Retinal pigment epithelial cell (primary cell): ENCODE data around the gene YBX1.
A peak's percentile ranks its signal among the peaks of the same experiment; 100 is the strongest.

Experiments used
- DNase-seq: peaks from one replicate; pipeline ENCODE4 v3.0.0-alpha.2; 2010; ENCODE audit warnings: low read depth
- H3K4me3 ChIP-seq: 2 replicates; pipeline ENCODE4 v1.5.1; 2011; ENCODE audit warnings: mild to moderate bottlenecking, low read length, control low read depth, moderate library complexity
- TF ChIP-seq, protein P1 (sequence below): conservative IDR thresholded peaks from 2 replicates; pipeline ENCODE4 v1.5.1; 2011; ENCODE audit warnings: low read depth, low read length, control low read depth, inconsistent platforms

YBX1 gene

DNA sequence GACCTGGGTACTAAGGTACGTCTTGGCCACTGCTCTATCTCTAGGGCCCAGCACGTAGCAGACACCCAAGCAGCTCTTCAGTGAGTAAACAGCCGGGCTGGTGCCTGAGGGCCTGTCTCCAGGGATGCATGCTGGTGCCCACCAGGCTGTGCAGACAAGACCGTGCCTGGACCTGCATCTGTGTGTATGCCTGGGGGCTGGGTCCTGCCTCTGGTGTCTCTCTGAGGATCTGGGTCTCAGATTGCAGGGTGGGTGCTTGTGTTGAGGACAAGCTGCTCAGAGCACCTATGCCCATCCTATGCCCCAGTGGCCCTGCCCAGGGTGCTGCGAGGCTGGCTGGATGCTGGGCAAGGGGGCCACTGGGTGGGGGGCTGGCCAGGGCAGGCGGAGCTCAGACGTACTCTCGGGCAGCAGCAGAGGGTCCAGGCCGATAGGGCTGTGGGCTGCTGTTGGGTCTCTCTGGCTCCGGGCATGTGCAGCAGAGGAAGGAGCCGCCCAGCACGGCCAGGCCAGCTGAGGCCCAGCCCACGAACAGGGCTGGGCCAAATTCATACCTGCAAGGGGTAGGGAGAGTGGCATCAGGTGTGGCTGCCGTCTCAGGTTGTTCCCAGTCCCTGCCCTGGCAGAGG, 53.4 kb downstream of the YBX1 start:
- no peak overlapping the region for H3K4me3 ChIP-seq
- DNase-seq: no peak
- TF ChIP-seq, protein P1, sequence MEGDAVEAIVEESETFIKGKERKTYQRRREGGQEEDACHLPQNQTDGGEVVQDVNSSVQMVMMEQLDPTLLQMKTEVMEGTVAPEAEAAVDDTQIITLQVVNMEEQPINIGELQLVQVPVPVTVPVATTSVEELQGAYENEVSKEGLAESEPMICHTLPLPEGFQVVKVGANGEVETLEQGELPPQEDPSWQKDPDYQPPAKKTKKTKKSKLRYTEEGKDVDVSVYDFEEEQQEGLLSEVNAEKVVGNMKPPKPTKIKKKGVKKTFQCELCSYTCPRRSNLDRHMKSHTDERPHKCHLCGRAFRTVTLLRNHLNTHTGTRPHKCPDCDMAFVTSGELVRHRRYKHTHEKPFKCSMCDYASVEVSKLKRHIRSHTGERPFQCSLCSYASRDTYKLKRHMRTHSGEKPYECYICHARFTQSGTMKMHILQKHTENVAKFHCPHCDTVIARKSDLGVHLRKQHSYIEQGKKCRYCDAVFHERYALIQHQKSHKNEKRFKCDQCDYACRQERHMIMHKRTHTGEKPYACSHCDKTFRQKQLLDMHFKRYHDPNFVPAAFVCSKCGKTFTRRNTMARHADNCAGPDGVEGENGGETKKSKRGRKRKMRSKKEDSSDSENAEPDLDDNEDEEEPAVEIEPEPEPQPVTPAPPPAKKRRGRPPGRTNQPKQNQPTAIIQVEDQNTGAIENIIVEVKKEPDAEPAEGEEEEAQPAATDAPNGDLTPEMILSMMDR: no peak

GRCh38 chr1:42736152-42736551, 53.9 kb downstream of the YBX1 start:
- DNase-seq: no peak
- TF ChIP-seq, protein P1: peak; percentile 49

GRCh38 chr1:42736571-42737200, 54.5 kb downstream of the YBX1 start:
- no peak for DNase-seq
- H3K4me3 ChIP-seq: no peak overlapping the region
- TF ChIP-seq, protein P1: no peak

More at GRCh38 chr1:42736152-42736551, 53.9 kb downstream of the YBX1 start:
- no peak overlapping the region for H3K4me3 ChIP-seq

GRCh38 chr1:42737257-42737656, 55.0 kb downstream of the YBX1 start:
- no peak for DNase-seq
- H3K4me3 ChIP-seq: no peak overlapping the region
- TF ChIP-seq, protein P1: peak; percentile 23

DNA sequence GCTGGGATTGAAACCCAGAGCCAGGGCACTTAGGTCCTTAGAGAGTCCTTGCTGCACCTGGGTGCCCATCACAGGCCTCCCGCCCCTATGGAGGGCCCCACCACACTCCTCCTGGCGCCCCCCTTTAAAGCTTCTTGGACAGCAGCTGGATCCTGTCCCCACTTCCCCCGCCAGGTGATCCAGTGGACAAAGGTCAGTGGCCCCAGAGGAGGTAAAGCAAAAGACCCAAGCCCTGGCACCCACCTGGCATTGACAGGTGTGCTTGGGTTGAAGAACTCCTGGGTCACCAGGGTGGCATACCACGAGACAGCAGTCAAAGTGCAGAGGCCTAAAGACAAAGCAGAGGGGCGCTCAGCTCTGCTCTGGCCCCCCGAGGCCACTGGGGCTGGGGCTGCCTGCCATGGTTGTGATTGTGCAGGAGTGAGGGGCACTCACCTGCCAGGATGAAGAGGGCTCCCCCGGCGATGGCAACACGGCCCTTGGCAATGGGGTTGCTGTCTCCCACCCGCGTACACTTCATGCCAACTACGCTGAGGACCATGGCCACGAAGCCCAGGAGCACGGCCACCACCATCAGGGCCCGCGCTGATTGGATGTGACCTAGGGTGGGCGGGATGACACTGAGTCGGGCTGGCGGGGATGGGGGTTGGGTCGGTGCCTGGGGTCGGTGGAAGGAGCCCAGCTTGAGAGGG, 55.9 kb downstream of the YBX1 start:
- DNase-seq: no peak
- TF ChIP-seq, protein P1: no peak
- no peak overlapping the region for H3K4me3 ChIP-seq

- DNase-seq: no peak
- peak overlapping the region; percentile 35 for H3K4me3 ChIP-seq
- TF ChIP-seq, protein P1: no peak
These were observed 56.5 kb downstream of the YBX1 start for GRCh38 chr1:42738678-42739226.
